Measurements from ENCODE around the gene TRIM7. TPM values are rescaled to one million over a fixed set of nuclear protein-coding genes. Genes with fewer than 3 reads are reported as not detected.

Gene TRIM7
- total and polyA plus RNA-seq, 2 experiments from 2014 or later, result 3.1 to 6.8 TPM

DNA sequence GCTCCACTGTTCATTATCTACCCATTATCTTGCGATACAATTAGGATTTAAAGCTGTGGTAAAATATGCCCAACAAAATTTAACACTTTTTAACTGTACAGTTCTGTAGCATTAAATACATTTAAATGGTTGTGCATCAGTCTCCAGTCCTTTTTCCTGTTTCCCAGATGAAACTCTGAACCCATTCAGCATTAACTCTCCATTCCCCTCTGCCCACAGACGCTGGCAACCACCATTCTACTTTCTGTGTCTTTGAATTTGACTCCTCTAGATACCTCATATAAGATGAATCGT lies 2.9 kb upstream of the TRIM7 start:
- no peaks in the 10 kb centered on the region for H3K9me2 ChIP-seq (ENCODE audit: insufficient read depth)

DNA sequence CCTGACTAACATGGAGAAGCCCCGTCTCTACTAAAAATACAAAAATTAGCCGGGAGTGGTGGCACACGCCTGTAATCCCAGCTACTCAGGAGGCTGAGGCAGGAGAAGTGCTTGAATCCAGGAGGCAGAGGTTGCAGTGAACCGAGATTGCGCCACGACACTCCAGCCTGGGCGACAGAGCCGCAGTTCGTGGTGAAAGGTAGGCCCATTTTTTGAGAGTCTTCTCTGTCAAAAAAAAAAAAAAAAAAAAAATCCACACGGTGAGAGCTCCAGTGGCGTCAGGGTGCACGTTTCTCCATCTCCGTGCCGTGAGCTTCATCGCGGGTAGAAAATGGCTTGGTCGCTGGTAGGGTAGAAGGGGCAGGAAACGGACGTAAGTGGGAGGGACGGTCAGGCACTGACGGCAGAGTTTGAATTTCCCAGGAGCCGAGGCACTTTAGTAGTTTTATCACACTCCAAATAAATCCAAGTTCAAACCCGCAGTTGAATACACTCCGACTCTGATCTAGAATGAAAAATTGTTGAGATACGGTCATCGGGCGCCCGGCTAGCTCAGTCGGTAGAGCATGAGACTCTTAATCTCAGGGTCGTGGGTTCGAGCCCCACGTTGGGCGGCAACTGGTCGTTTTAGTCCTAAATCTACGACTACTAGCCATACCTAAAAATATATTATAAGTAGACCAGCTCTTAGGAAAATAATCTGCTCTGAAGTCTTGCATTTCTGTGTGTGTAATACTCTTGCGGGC lies 2.4 kb upstream of the TRIM7 start:
- no peaks in the 10 kb centered on the region for H3K27me3 ChIP-seq (replicated peaks; ENCODE audit: insufficient read depth)
- H3K4me3 ChIP-seq, result peak overlapping the region; percentile 77
- in situ Hi-C loops (cut with MboI), result no loop called here
- H2AFZ ChIP-seq, result peak overlapping the region; percentile 79
- no peaks in the 10 kb centered on the region for H3K79me2 ChIP-seq (ENCODE audit: insufficient read depth)
- no peaks in the 10 kb centered on the region for H3K9me2 ChIP-seq (ENCODE audit: insufficient read depth)
- H3K4me1 ChIP-seq (ENCODE audit: insufficient read depth), result no peaks in the 10 kb centered on the region
- H3K27ac ChIP-seq, result peak overlapping the region; percentile 85
- peaks cover 22% of the 10 kb centered on the region for H3F3A ChIP-seq (ENCODE audit: insufficient read depth)
- no peaks in the 10 kb centered on the region for H4K20me1 ChIP-seq (ENCODE audit: insufficient read depth)
- peak overlapping the region; percentile 76 for H3K4me2 ChIP-seq (ENCODE audit: unreplicated experiment)
- TF ChIP-seq EZH2 (IDR thresholded peaks at IDR 0.05; ENCODE audit: insufficient read depth, poor library complexity, severe bottlenecking) (no peak), EZH2phosphoT487 (IDR thresholded peaks at IDR 0.05; ENCODE audit: insufficient read depth, low read depth) (no peak)
- no peaks in the 10 kb centered on the region for H3K9me3 ChIP-seq (ENCODE audit: low read depth)
- H3K9ac ChIP-seq, result peak overlapping the region; percentile 82
- H3K36me3 ChIP-seq (ENCODE audit: low read depth), result no peaks in the 10 kb centered on the region
- peak; percentile 91 for DNase-seq
- WGBS, 2 experiments (ENCODE audit: low coverage in 1 of 2, low lambda C conversion rate in 2 of 2, missing lambda C conversion rate in 2 of 2), result 1% methylated on average over 36 of the region's 36 CpGs

More for the DNA sequence above, 2.9 kb upstream of the TRIM7 start:
- Histone ChIP-seq H3K4me3 (peak overlapping the region; percentile 77; the same call in 1 of the 2 replicates), H3K9ac (no peak overlapping the region; the same call in 1 of the 2 replicates), H3F3A (ENCODE audit: insufficient read depth) (peaks cover 22% of the 10 kb centered on the region), H3K27me3 (replicated peaks; ENCODE audit: insufficient read depth) (no peaks in the 10 kb centered on the region), H2AFZ (no peak overlapping the region), H4K20me1 (ENCODE audit: insufficient read depth) (no peaks in the 10 kb centered on the region), H3K27ac (peak overlapping the region; percentile 85), H3K4me1 (ENCODE audit: insufficient read depth) (no peaks in the 10 kb centered on the region), H3K4me2 (ENCODE audit: unreplicated experiment) (no peak overlapping the region), H3K36me3 (ENCODE audit: low read depth) (no peaks in the 10 kb centered on the region), H3K79me2 (ENCODE audit: insufficient read depth) (no peaks in the 10 kb centered on the region), H3K9me3 (ENCODE audit: low read depth) (no peaks in the 10 kb centered on the region)
- no peak for DNase-seq
- TF ChIP-seq EZH2 (IDR thresholded peaks at IDR 0.05; ENCODE audit: insufficient read depth, poor library complexity, severe bottlenecking) (no peak), EZH2phosphoT487 (IDR thresholded peaks at IDR 0.05; ENCODE audit: insufficient read depth, low read depth) (no peak)
- WGBS, 2 experiments (ENCODE audit: low coverage in 1 of 2, low lambda C conversion rate in 2 of 2, missing lambda C conversion rate in 2 of 2), result 27 to 32% methylated on average over 3 of the region's 3 CpGs
- in situ Hi-C loops (cut with MboI), result no loop called here

DNA sequence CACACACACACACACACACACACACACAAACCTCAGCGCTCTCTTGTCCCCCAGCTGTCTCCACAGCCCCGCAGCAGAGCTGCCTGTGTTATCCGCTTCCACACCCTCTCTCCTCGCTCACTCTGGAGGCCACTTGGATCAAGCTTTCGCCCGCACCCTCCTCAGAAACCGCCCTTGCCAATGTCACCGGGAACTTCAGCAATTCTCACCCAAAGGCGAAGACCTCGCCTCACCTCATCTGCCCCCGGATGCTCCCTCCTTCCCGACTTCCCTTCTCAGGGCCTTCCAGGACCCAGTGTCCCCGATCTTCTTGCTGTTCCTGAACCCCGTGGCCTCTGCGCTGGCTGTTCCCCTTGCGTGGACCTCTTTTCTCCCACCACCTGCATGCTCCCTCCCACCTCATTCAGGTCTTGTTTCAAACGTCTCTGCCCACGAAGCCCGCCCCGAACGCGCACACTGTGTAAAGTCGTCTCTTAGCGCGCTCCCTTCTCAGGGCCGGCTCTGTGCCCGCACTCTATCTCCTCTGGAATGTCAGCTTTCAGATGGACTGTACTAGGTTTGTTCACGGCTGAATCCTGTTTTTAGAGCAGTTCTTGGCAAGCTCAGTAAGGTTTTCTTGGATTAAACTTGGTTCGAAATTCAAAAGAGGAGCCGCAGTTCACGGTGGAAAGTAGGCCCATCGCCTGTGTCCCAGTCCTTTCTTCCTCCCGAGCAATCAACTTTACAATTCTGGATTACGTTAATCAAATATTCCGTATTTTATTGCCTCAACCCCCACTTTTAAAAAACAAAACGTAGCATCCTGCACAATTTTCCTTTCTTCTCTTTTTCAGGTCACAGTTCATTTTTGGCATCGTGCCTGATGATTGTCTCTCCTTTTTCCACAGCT lies 1.0 kb upstream of the TRIM7 start:
- H3K4me3 ChIP-seq, result peak overlapping the region; percentile 77
- H3K36me3 ChIP-seq (ENCODE audit: low read depth), result no peaks in the 10 kb centered on the region
- in situ Hi-C loops (cut with MboI), result no loop called here
- H3K79me2 ChIP-seq (ENCODE audit: insufficient read depth), result no peaks in the 10 kb centered on the region
- H3K4me2 ChIP-seq (ENCODE audit: unreplicated experiment), result peak overlapping the region; percentile 92
- peak overlapping the region; percentile 78 for H2AFZ ChIP-seq
- H3K27ac ChIP-seq, result no peak overlapping the region
- no peaks in the 10 kb centered on the region for H3K9me2 ChIP-seq (ENCODE audit: insufficient read depth)
- DNase-seq, result no peak
- no peaks in the 10 kb centered on the region for H3K27me3 ChIP-seq (replicated peaks; ENCODE audit: insufficient read depth)
- WGBS, 2 experiments (ENCODE audit: low coverage in 1 of 2, low lambda C conversion rate in 2 of 2, missing lambda C conversion rate in 2 of 2), result 64 to 67% methylated on average over 37 of the region's 37 CpGs
- no peaks in the 10 kb centered on the region for H3K4me1 ChIP-seq (ENCODE audit: insufficient read depth)
- no peak overlapping the region for H3K9ac ChIP-seq
- H4K20me1 ChIP-seq (ENCODE audit: insufficient read depth), result no peaks in the 10 kb centered on the region
- TF ChIP-seq EZH2phosphoT487 (IDR thresholded peaks at IDR 0.05; ENCODE audit: insufficient read depth, low read depth), result no peak
- TF ChIP-seq EZH2 (IDR thresholded peaks at IDR 0.05; ENCODE audit: insufficient read depth, poor library complexity, severe bottlenecking), result no peak
- H3F3A ChIP-seq (ENCODE audit: insufficient read depth), result peaks cover 22% of the 10 kb centered on the region
- no peaks in the 10 kb centered on the region for H3K9me3 ChIP-seq (ENCODE audit: low read depth)

DNA sequence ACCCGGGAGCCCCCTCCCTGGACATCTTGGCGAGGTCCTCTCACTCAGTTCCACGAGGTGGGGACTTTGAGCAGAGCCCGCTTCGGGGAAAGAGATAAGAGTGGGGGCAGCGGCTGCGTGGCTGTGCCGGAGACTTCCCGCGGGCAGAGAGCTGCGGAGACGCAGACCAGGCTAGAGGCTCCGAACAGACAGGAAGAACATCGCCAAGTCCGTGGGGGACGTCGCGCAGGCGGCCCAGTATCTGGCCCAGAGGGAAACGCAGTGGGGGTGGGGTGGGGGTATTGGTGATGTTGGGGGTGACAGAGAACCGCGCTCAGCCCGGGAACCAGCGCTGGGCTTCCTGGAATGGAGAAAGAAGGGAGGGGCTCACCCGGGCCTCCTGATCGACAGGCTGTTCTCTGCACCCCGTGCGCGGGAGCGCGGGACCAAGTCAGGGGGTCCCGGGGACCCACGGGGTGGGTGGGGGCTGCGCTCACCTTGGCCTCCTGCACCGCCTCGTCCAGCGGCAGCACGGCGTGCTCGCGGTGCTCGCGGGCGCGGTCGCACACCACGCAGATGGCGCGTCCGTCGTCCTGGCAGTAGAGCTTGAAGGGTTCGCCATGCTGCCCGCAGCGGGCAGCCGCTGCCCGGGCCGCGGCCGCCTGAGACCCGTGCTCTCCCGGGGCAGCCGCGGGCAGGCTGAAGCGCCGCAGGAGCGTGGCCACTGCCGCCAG lies 727 bp downstream of the TRIM7 start:
- Histone ChIP-seq H3K4me3 (peak overlapping the region; percentile 65), H3K9ac (peak overlapping the region; percentile 16; the same call in 1 of the 2 replicates), H3F3A (ENCODE audit: insufficient read depth) (peaks cover 22% of the 10 kb centered on the region), H3K9me3 (ENCODE audit: low read depth) (no peaks in the 10 kb centered on the region), H3K9me2 (ENCODE audit: insufficient read depth) (no peaks in the 10 kb centered on the region), H3K27me3 (replicated peaks; ENCODE audit: insufficient read depth) (no peaks in the 10 kb centered on the region), H4K20me1 (ENCODE audit: insufficient read depth) (no peaks in the 10 kb centered on the region), H3K4me2 (ENCODE audit: unreplicated experiment) (peak overlapping the region; percentile 15), H3K79me2 (ENCODE audit: insufficient read depth) (no peaks in the 10 kb centered on the region), H2AFZ (peak overlapping the region; percentile 78), H3K4me1 (ENCODE audit: insufficient read depth) (no peaks in the 10 kb centered on the region), H3K27ac (no peak overlapping the region), H3K36me3 (ENCODE audit: low read depth) (no peaks in the 10 kb centered on the region)
- in situ Hi-C loops (cut with MboI), result no loop called here
- peak; percentile 70 for DNase-seq
- no peak for TF ChIP-seq EZH2 (IDR thresholded peaks at IDR 0.05; ENCODE audit: insufficient read depth, poor library complexity, severe bottlenecking)
- no peak for TF ChIP-seq EZH2phosphoT487 (IDR thresholded peaks at IDR 0.05; ENCODE audit: insufficient read depth, low read depth)
- WGBS, 2 experiments (ENCODE audit: low coverage in 1 of 2, low lambda C conversion rate in 2 of 2, missing lambda C conversion rate in 2 of 2), result 1 to 3% methylated on average over 33 to 59 of the region's 67 CpGs
